GM23338 (cell line): ENCODE measurements around the gene GYPC.

Source experiments
- CREB1 ChIP-seq: fragments of 250-450 bp; sonication (Bioruptor Pico); IDR thresholded peaks from 2 replicates; pipeline ENCODE4 v1.5.0; 2020; ENCODE audit warnings: low read depth, mild to moderate bottlenecking, moderate library complexity
- ETS1 ChIP-seq: IDR thresholded peaks from 2 replicates; pipeline ENCODE4 v1.6.1; 2016; ENCODE audit warnings: antibody characterized with exemption
- EZH2 ChIP-seq: fragments of 200-600 bp; sonication (generic); IDR thresholded peaks from one replicate; pipeline ENCODE4 v1.8.0; 2017; ENCODE audit warnings: antibody characterized with exemption, mild to moderate bottlenecking, low read depth; ENCODE audit not compliant: unreplicated experiment
- EZH2phosphoT487 ChIP-seq: fragments of 200-600 bp; sonication (generic); IDR thresholded peaks from one replicate; pipeline ENCODE4 v1.8.1; 2018; ENCODE audit warnings: antibody characterized with exemption; ENCODE audit not compliant: unreplicated experiment
- POLR2AphosphoS5 ChIP-seq: IDR thresholded peaks from 2 replicates; pipeline ENCODE4 v1.6.1; 2016; ENCODE audit warnings: antibody characterized with exemption, low read depth
- REST ChIP-seq: IDR thresholded peaks from one replicate; pipeline ENCODE4 v1.6.1; 2018; ENCODE audit warnings: antibody characterized with exemption; ENCODE audit not compliant: unreplicated experiment
- ZNF114 ChIP-seq: fragments of 250-450 bp; sonication (Bioruptor Pico); IDR thresholded peaks from 2 replicates; pipeline ENCODE4 v1.5.0; 2020; ENCODE audit warnings: mild to moderate bottlenecking, moderate library complexity
- TF ChIP-seq, protein P1 (sequence below), 2 experiments: fragments of 200-600 bp in 1 of 2; sonication (generic) in 1 of 2; conservative IDR thresholded peaks; 2 replicates each; pipeline versions ENCODE4 v1.5.1 to v1.6.1; 2016 to 2017; ENCODE audit warnings: antibody characterized with exemption in 2 of 2, low read depth in 2 of 2, mild to moderate bottlenecking in 2 of 2, moderate library complexity in 1 of 2

DNA sequence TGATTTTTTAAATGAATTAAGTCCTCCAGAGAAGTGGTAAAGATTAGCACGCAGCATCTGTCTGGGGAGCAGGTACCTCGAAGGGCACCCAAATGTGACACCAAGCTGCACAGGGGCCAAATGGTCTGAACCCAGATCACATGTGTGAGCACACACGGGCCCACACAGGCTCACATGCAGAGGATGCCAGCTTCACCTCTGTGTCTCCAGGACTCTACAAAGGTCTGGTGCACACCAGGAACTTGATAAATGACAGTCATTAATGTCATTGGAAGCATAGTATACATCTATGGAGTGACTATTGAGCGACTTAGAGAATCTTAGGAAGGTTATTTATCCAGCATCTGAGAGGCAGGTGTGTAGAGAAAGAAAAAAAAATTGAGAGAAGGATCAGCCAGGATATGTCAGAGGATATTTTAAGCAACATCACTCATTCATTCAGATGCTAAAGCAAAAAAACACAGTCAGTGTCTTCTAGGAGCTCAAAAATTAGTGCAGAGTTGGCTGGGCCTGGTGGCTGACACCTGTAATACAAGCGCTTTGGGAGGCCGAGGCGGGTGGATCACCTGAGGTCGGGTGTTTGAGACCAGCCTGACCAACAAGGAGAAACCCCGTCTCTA, 23.2 kb downstream of the GYPC start:
- no peak for TF ChIP-seq POLR2AphosphoS5
- TF ChIP-seq, protein P1, sequence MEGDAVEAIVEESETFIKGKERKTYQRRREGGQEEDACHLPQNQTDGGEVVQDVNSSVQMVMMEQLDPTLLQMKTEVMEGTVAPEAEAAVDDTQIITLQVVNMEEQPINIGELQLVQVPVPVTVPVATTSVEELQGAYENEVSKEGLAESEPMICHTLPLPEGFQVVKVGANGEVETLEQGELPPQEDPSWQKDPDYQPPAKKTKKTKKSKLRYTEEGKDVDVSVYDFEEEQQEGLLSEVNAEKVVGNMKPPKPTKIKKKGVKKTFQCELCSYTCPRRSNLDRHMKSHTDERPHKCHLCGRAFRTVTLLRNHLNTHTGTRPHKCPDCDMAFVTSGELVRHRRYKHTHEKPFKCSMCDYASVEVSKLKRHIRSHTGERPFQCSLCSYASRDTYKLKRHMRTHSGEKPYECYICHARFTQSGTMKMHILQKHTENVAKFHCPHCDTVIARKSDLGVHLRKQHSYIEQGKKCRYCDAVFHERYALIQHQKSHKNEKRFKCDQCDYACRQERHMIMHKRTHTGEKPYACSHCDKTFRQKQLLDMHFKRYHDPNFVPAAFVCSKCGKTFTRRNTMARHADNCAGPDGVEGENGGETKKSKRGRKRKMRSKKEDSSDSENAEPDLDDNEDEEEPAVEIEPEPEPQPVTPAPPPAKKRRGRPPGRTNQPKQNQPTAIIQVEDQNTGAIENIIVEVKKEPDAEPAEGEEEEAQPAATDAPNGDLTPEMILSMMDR (conservative IDR thresholded peaks at IDR 0.05; ENCODE audit: low read depth in 2 of 2), result no peak
- TF ChIP-seq REST, result no peak
- no peak for TF ChIP-seq EZH2
- no peak for TF ChIP-seq EZH2phosphoT487
- TF ChIP-seq CREB1, result no peak
- TF ChIP-seq ETS1, result no peak
- TF ChIP-seq ZNF114 (CRISPR knock-in tag), result no peak
